ENCODE data around the gene SAMD4B.

DNA sequence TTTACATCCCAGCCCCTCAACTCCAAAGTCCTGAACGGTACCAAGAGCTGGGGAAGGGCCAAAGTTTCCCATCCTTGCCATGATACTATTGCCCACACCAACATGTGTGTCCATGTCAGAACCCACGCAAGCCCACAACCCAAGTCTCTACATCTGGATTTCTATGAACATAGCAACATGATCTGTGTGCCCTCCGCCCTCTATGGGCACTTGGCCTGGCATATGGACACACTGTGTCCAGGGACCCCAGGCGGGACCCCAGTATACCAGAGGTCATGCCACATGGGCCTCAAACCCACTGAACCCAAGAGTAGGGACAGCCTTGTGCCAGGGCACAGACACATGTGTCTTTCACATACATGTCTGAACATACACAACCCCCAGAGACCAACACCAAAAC, 23.5 kb upstream of the SAMD4B start:
- TF ChIP-seq POLR2A (IDR thresholded peaks at IDR 0.05) (no peak), EP300 (IDR thresholded peaks at IDR 0.05) (no peak)
- TF ChIP-seq, protein P1, sequence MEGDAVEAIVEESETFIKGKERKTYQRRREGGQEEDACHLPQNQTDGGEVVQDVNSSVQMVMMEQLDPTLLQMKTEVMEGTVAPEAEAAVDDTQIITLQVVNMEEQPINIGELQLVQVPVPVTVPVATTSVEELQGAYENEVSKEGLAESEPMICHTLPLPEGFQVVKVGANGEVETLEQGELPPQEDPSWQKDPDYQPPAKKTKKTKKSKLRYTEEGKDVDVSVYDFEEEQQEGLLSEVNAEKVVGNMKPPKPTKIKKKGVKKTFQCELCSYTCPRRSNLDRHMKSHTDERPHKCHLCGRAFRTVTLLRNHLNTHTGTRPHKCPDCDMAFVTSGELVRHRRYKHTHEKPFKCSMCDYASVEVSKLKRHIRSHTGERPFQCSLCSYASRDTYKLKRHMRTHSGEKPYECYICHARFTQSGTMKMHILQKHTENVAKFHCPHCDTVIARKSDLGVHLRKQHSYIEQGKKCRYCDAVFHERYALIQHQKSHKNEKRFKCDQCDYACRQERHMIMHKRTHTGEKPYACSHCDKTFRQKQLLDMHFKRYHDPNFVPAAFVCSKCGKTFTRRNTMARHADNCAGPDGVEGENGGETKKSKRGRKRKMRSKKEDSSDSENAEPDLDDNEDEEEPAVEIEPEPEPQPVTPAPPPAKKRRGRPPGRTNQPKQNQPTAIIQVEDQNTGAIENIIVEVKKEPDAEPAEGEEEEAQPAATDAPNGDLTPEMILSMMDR (IDR thresholded peaks at IDR 0.05), result no peak
